IMR-90 (cell line): ENCODE results near the gene USH2A. TPM values are rescaled to one million over a fixed set of nuclear protein-coding genes. Genes with fewer than 3 reads are reported as not detected.

ENCODE experiments used
- ATAC-seq: fragments of 200-7000 bp; cut with Tn5 transposase; 2 replicates; pipeline ENCODE4 v1.9.1; 2020; ENCODE audit warnings: low read depth, mild to moderate bottlenecking, moderate library complexity
- BruUV-seq: library from RNA; stranded (reverse); fragments of 400-500 nt; replicated peaks from 2 replicates; lab custom pipeline; 2021; lab: Mats Ljungman, UMichigan
- CTCF ChIA-PET: fragments of 300-600 bp; formaldehyde crosslinking; extraction: SDS; loops from one replicate; lab custom pipeline; 2021; ENCODE audit warnings: antibody characterized with exemption; lab: Yijun Ruan, JAX
- POLR2A ChIA-PET: fragments of 300-600 bp; sonication (Branson Sonifier 250); formaldehyde crosslinking; loops from one replicate; lab custom pipeline; 2022; ENCODE audit warnings: antibody characterized with exemption; ENCODE audit not compliant: unreplicated experiment; lab: Charles Lee
- DNase-seq: peaks from one replicate; pipeline ENCODE4 v3.0.0; 2013
- H2AFZ ChIP-seq: replicated peaks from 2 replicates; pipeline ENCODE3; 2013; ENCODE audit warnings: low read length, mild to moderate bottlenecking; ENCODE audit not compliant: poor library complexity
- H2AK5ac ChIP-seq: 2 replicates; pipeline ENCODE4 v1.6.1; 2013; ENCODE audit warnings: low read depth, low read length, inconsistent platforms
- H2AK9ac ChIP-seq: replicated peaks from 2 replicates; pipeline ENCODE3; 2013; ENCODE audit warnings: mild to moderate bottlenecking, low read depth, low read length, moderate library complexity; ENCODE audit not compliant: poor library complexity
- H2BK120ac ChIP-seq: 2 replicates; pipeline ENCODE4 v1.6.1; 2013; ENCODE audit warnings: low read depth, low read length, inconsistent platforms
- H2BK15ac ChIP-seq: 3 replicates; pipeline ENCODE4 v1.6.1; 2013; ENCODE audit warnings: low read depth, low read length, inconsistent platforms
- H2BK20ac ChIP-seq: 2 replicates; pipeline ENCODE4 v1.6.1; 2013; ENCODE audit warnings: low read depth, mild to moderate bottlenecking, inconsistent platforms, low read length, moderate library complexity
- H2BK5ac ChIP-seq: 2 replicates; pipeline ENCODE4 v1.6.1; 2013; ENCODE audit warnings: mild to moderate bottlenecking, low read depth, low read length, inconsistent platforms; ENCODE audit not compliant: poor library complexity, severe bottlenecking
- H3K14ac ChIP-seq: replicated peaks from 2 replicates; pipeline ENCODE4 v1.6.1; 2013; ENCODE audit warnings: low read depth, low read length, inconsistent platforms
- H3K18ac ChIP-seq: 2 replicates; pipeline ENCODE4 v1.6.1; 2013; ENCODE audit warnings: low read depth, low read length, control low read depth
- H3K23ac ChIP-seq: 2 replicates; pipeline ENCODE4 v1.6.1; 2013; ENCODE audit warnings: low read depth, low read length, inconsistent platforms
- H3K27ac ChIP-seq: 2 replicates; pipeline ENCODE4 v1.5.1; 2013; ENCODE audit warnings: mild to moderate bottlenecking, control low read depth, low read length; ENCODE audit not compliant: insufficient read depth
- H3K27me3 ChIP-seq: 2 replicates; pipeline ENCODE4 v1.6.1; 2013; ENCODE audit warnings: low read length; ENCODE audit not compliant: control insufficient read depth, insufficient read depth
- H3K36me3 ChIP-seq: 2 replicates; pipeline ENCODE4 v1.6.1; 2013; ENCODE audit warnings: low read length, mixed read lengths; ENCODE audit not compliant: control insufficient read depth, insufficient read depth
- H3K4ac ChIP-seq: 2 replicates; pipeline ENCODE4 v1.6.1; 2013; ENCODE audit warnings: low read depth, low read length, inconsistent platforms
- H3K4me1 ChIP-seq: 2 replicates; pipeline ENCODE4 v1.6.1; 2013; ENCODE audit warnings: low read length, mixed read lengths; ENCODE audit not compliant: control insufficient read depth, insufficient read depth
- H3K4me2 ChIP-seq: 2 replicates; pipeline ENCODE4 v1.6.1; 2013; ENCODE audit warnings: low read depth, mild to moderate bottlenecking, control low read depth, low read length, moderate library complexity
- H3K4me3 ChIP-seq: 2 replicates; pipeline ENCODE4 v1.5.1; 2013; ENCODE audit warnings: low read depth, mild to moderate bottlenecking, control low read depth, low read length, moderate library complexity; ENCODE audit not compliant: insufficient read depth
- H3K56ac ChIP-seq: 2 replicates; pipeline ENCODE4 v1.6.1; 2013; ENCODE audit warnings: low read length, inconsistent platforms; ENCODE audit not compliant: insufficient read depth; ENCODE audit errors: extremely low read depth
- H3K79me1 ChIP-seq, 2 experiments: 2 replicates each; pipeline ENCODE4 v1.6.1; 2013; ENCODE audit warnings: low read length in 2 of 2, inconsistent platforms in 1 of 2, low read depth in 1 of 2
- H3K9ac ChIP-seq: 2 replicates; pipeline ENCODE4 v1.6.1; 2013; ENCODE audit warnings: low read depth, low read length, control low read depth
- H3K9me1 ChIP-seq: 2 replicates; pipeline ENCODE4 v1.6.1; 2013; ENCODE audit warnings: low read length, inconsistent platforms; ENCODE audit not compliant: insufficient read depth
- H3K9me3 ChIP-seq: 2 replicates; pipeline ENCODE4 v1.6.1; 2013; ENCODE audit warnings: low read length; ENCODE audit not compliant: control insufficient read depth, insufficient read depth
- H4K20me1 ChIP-seq: 2 replicates; pipeline ENCODE4 v1.6.1; 2013; ENCODE audit warnings: low read length, inconsistent platforms; ENCODE audit not compliant: insufficient read depth
- H4K5ac ChIP-seq: 2 replicates; pipeline ENCODE4 v1.6.1; 2013; ENCODE audit warnings: mild to moderate bottlenecking, low read depth, low read length, control low read depth
- H4K8ac ChIP-seq, 2 experiments: 2 replicates each; pipeline ENCODE4 v1.6.1; 2013; ENCODE audit warnings: low read depth in 2 of 2, low read length in 2 of 2, control low read depth in 1 of 2, inconsistent platforms in 1 of 2
- H4K91ac ChIP-seq: 2 replicates; pipeline ENCODE4 v1.6.1; 2013; ENCODE audit warnings: low read depth, low read length, inconsistent platforms; ENCODE audit not compliant: insufficient read depth
- CEBPB ChIP-seq: IDR thresholded peaks from 2 replicates; pipeline ENCODE4 v1.6.1; 2012; ENCODE audit warnings: low read depth, low read length, improper control_type of control experiment
- CHD1 ChIP-seq: IDR thresholded peaks from 2 replicates; pipeline ENCODE4 v1.6.1; 2012; ENCODE audit warnings: low read depth, low read length, improper control_type of control experiment
- WGBS, 2 experiments: methylation state at CpG; one replicate each; pipeline versions ENCODE4 v1.1.5 to v1.1.7; 2013; ENCODE audit warnings: missing lambda C conversion rate in 2 of 2; ENCODE audit not compliant: insufficient read length in 1 of 2; ENCODE audit errors: extremely low coverage in 2 of 2; 5-methylcytosine and 5-hydroxymethylcytosine counted together
- dilution Hi-C: fragments of 300-500 bp; cut with HindIII; formaldehyde crosslinking; loops from one replicate; pipeline ENCODE4 v1.14.3; 2018; ENCODE audit warnings: low sequenced_read_pairs; ENCODE audit not compliant: unreplicated experiment
- in situ Hi-C: fragments of 300-500 bp; cut with MboI; formaldehyde crosslinking; loops from 3 replicates; pipeline ENCODE4 v1.14.3; 2019; ENCODE audit warnings: low sequenced_read_pairs, inconsistent platforms, mixed read lengths
- intact Hi-C: fragments of 100-400 bp; cut with micrococcal nuclease; formaldehyde crosslinking; loops from 2 replicates; pipeline ENCODE4 v1.10.0; 2022
- polyA plus RNA-seq, 3 experiments: library from polyadenylated mRNA; depleted of rRNA; stranded (reverse); fragments of >200 nt; gene quantifications; 2 replicates each; pipeline ENCODE4 v1.2.3, GENCODE V29; 2012; ENCODE audit warnings: low replicate concordance in 1 of 3
- total RNA-seq: library from RNA; depleted of rRNA; stranded (reverse); fragments of >200 nt; gene quantifications from 2 replicates; pipeline ENCODE4 v1.2.3, GENCODE V29; 2012

USH2A gene
- total and polyA plus RNA-seq, 2 of the 4 experiments (the other 2 are of a cell fraction), result under 0.01 to 0.02 TPM

DNA sequence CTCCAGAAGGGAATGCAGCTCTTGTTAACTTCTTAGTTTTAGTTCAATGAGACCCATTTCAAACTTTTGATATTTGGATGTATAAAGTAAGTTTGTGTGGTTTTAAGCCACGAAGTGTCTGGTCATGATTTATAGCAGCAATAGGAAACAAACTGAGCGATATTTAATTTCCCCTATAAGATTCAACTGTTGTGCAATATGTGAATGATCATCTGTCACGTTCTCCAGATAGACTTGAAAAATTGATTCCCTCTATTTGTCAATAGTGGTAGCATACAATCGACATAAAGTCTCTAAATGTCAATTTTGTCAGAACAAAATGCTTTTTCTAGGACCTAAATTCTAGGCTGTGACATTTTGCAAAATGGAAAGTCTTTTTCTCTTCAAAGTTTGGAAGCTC, 616.0 kb downstream of the USH2A start:
- Histone ChIP-seq H3K27ac (no peak overlapping the region), H3K9me1 (no peaks in the 10 kb centered on the region), H2AK5ac (no peak overlapping the region), H4K91ac (no peak overlapping the region), H3K4me2 (no peak overlapping the region), H4K5ac (no peak overlapping the region), H3K56ac (no peak overlapping the region), H3K18ac (no peak overlapping the region), H3K4me1 (no peaks in the 10 kb centered on the region), H2BK15ac (no peak overlapping the region), H3K9ac (no peak overlapping the region), H2BK20ac (no peak overlapping the region), H2BK120ac (peak overlapping the region; percentile 52; the same call in 1 of the 2 replicates), H2AFZ (no peak overlapping the region), H3K79me1 (no peaks in the 10 kb centered on the region), H3K27me3 (no peaks in the 10 kb centered on the region), H3K9me3 (peaks cover 6% of the 10 kb centered on the region; the same call in 1 of the 2 replicates), H4K20me1 (no peaks in the 10 kb centered on the region), H3K36me3 (no peaks in the 10 kb centered on the region), H2AK9ac (no peak overlapping the region), H3K4me3 (no peak overlapping the region), H2BK5ac (no peak overlapping the region), H4K8ac (no peak overlapping the region), H3K4ac (no peak overlapping the region), H3K14ac (no peak overlapping the region; the same call in 1 of the 2 replicates), H3K23ac (no peak overlapping the region)
- ATAC-seq, result no peak
- TF ChIP-seq CEBPB, result peak; percentile 78
- TF ChIP-seq CHD1, result no peak
- DNase-seq, result no peak
- intact Hi-C loops, result no loop called here
- in situ Hi-C loops, result no loop called here
- ChIA-PET POLR2A (no interaction called here), CTCF (no interaction called here)
- WGBS, 2 experiments, result no CpG with 5 or more reads among the region's 4 CpGs
- BruUV-seq, result no TSS peak
- dilution Hi-C loops, result no loop called here
